Measurements from ENCODE around the gene LHFPL3. TPM values are rescaled to one million over a fixed set of nuclear protein-coding genes. Genes with fewer than 3 reads are reported as not detected.

Gene LHFPL3
- total and polyA plus RNA-seq, 9 of the 15 experiments (the other 6 are each of a cell fraction or from before 2014, with no cell fraction given) = 0.21 to 0.52 TPM; not detected in 7

- TF ChIP-seq RNF219 (CRISPR knock-in tag; IDR thresholded peaks at IDR 0.05) = no peak
- TF ChIP-seq MGA (IDR thresholded peaks at IDR 0.05) = no peak
- no peak for TF ChIP-seq RBBP5 (IDR thresholded peaks at IDR 0.05; ENCODE audit: borderline replicate concordance, insufficient read depth, low read length, poor library complexity, severe bottlenecking)
- TF ChIP-seq RBM39 (optimal IDR thresholded peaks at IDR 0.05; ENCODE audit: low read depth, low read length) = no peak
- peak in 1 of 2 experiments; percentile 55; a peak in 2 of 4 replicates for TF ChIP-seq MAZ (CRISPR knock-in tag; conservative IDR thresholded peaks at IDR 0.05 in 1 of 2, IDR thresholded peaks at IDR 0.05 in 1 of 2)
- TF ChIP-seq NUFIP1 (IDR thresholded peaks at IDR 0.05; ENCODE audit: partially characterized antibody) = no peak
- peak; percentile 51 for TF ChIP-seq EP300 (IDR thresholded peaks at IDR 0.05; ENCODE audit: low read length)
- TF ChIP-seq RBM25 (IDR thresholded peaks at IDR 0.05; ENCODE audit: low read depth, low read length, severe bottlenecking) = no peak
- no peak for TF ChIP-seq KAT2B (IDR thresholded peaks at IDR 0.05; ENCODE audit: low read depth, low read length)
- no peak for TF ChIP-seq ZNF589 (CRISPR knock-in tag; IDR thresholded peaks at IDR 0.05; ENCODE audit: low read depth)
- TF ChIP-seq OTX1 (CRISPR knock-in tag; IDR thresholded peaks at IDR 0.05) = no peak
- no peak for TF ChIP-seq BRF2 (IDR thresholded peaks at IDR 0.05; ENCODE audit: borderline replicate concordance, insufficient read depth, insufficient read length)
- no peak for TF ChIP-seq POLR3A (IDR thresholded peaks at IDR 0.05; ENCODE audit: borderline replicate concordance, extremely low read depth, insufficient read depth, insufficient read length)
These were observed 594.6 kb downstream of the LHFPL3 start (continued) for GRCh38 chr7:104923010-104923421.

All from K562 (cell line).